Measurements from ENCODE around the gene ST3GAL5. TPM values are rescaled to one million over a fixed set of nuclear protein-coding genes. Genes with fewer than 3 reads are reported as not detected.
"Not testable (repeated sequence)": the region's sequence is repeated elsewhere in the genome, so short reads cannot be mapped to it uniquely, and the experiment has no call there.

Gene ST3GAL5
- total RNA-seq, 1 donor from 2014 or later: 76.7 TPM

DNA sequence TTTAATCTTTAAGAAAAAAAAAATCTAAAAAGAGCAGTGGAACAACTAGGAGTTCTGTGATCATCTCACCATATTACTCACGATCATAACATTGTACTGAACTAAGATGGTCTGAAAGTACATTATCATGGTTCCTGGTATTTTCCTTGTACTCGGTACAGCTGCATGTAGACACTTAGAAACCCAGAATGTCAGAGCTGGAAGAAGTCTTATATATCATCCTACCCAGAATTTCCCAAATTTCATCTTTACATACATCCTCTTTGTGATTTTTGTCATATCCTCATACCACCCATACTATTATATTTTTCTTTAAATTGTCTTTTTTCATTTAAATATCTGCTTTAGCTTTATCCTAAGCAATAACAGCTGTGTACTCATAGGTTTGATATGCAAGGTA, 12.4 kb upstream of the ST3GAL5 start:
- H3K27ac ChIP-seq: no peak overlapping the region
- H3K9me3 ChIP-seq: no peaks in the 10 kb centered on the region
- ATAC-seq (no peak), DNase-seq (no peak)
- no peaks in the 10 kb centered on the region for H3K27me3 ChIP-seq
- no peak overlapping the region for H3K4me3 ChIP-seq
- H3K36me3 ChIP-seq: no peaks in the 10 kb centered on the region
- TF ChIP-seq, protein P1, sequence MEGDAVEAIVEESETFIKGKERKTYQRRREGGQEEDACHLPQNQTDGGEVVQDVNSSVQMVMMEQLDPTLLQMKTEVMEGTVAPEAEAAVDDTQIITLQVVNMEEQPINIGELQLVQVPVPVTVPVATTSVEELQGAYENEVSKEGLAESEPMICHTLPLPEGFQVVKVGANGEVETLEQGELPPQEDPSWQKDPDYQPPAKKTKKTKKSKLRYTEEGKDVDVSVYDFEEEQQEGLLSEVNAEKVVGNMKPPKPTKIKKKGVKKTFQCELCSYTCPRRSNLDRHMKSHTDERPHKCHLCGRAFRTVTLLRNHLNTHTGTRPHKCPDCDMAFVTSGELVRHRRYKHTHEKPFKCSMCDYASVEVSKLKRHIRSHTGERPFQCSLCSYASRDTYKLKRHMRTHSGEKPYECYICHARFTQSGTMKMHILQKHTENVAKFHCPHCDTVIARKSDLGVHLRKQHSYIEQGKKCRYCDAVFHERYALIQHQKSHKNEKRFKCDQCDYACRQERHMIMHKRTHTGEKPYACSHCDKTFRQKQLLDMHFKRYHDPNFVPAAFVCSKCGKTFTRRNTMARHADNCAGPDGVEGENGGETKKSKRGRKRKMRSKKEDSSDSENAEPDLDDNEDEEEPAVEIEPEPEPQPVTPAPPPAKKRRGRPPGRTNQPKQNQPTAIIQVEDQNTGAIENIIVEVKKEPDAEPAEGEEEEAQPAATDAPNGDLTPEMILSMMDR (IDR thresholded peaks at IDR 0.05): no peak
- intact Hi-C loops (cut with DNase I): no loop called here
- H3K4me1 ChIP-seq: peaks cover 12% of the 10 kb centered on the region

DNA sequence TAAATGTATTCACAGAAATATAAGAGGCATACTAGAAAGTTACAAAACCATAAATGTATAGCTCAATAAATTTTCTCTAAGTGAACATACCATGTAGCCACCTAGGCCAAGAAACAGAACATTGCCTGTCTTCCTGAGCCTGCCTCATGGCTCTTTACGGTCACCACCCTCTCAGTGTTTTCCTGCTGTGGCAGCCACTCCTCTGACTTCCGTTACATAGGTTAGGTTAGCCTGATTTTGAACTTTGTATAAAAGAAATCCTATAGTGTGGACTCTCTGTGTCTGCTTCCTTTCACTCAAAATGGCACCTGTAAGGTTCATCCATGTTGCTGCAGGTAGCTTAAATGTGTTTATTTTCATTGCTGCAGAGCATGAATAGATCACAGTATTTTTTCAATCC, 11.6 kb upstream of the ST3GAL5 start:
- Histone ChIP-seq H3K9me3 (no peaks in the 10 kb centered on the region), H3K4me1 (peaks cover 7% of the 10 kb centered on the region)
- no peak for ATAC-seq

DNA sequence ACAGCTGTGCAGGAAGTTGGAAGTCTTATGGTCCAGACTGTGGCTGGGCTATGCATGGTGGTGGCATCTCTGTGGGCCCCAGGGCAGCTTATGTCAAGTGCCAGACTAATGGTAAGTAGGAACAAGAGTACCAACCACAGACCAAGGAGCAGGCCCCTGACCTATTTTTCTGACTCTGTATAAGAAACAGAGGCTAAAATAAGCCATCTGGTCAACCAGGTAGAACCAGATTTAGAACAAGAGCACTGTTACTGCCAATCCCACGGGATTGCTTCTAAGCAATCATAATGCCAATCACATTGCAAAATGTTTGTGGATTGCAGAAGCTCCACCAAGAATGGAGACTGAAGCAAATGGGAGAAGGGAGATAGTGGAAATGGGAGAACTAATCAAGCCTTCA, 11.1 kb upstream of the ST3GAL5 start:
- no peak overlapping the region for H3K4me3 ChIP-seq
- DNase-seq (no peak), ATAC-seq (peak; percentile 45)
- no peaks in the 10 kb centered on the region for H3K9me3 ChIP-seq
- H3K27me3 ChIP-seq: no peaks in the 10 kb centered on the region
- peaks cover 2% of the 10 kb centered on the region for H3K4me1 ChIP-seq
- H3K36me3 ChIP-seq: no peaks in the 10 kb centered on the region
- TF ChIP-seq, protein P1 (IDR thresholded peaks at IDR 0.05): no peak
- H3K27ac ChIP-seq: no peak overlapping the region
- intact Hi-C loops (cut with DNase I): no loop called here

More for the DNA sequence above, 11.6 kb upstream of the ST3GAL5 start:
- H3K27me3 ChIP-seq: no peaks in the 10 kb centered on the region
- DNase-seq: no peak
- no peaks in the 10 kb centered on the region for H3K36me3 ChIP-seq
- TF ChIP-seq, protein P1 (IDR thresholded peaks at IDR 0.05): no peak
- intact Hi-C loops (cut with DNase I): no loop called here
- no peak overlapping the region for H3K4me3 ChIP-seq
- no peak overlapping the region for H3K27ac ChIP-seq

DNA sequence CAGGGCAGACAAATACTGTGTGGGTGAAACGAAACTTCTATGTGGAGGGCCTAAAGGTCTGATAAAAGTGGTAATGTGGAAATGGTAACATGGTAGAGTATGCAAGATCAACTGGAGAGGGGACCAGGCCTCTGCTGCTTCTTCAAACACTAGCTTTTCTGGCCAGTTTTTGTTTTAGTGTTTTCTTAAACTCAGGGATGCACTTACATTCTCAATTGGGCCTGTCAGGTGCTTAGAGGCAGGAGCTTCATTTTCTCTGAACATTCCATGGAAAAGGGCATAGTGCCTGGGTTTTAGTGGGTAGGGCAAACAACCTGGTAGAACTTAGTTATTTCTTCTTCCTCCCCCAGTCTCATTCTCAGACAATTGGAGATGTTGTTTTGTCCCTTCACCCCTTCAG, 10.5 kb upstream of the ST3GAL5 start:
- intact Hi-C loops (cut with DNase I): no loop called here

GRCh38 chr2:85898881-85899280, 10.1 kb upstream of the ST3GAL5 start:
- TF ChIP-seq, protein P1 (IDR thresholded peaks at IDR 0.05): no peak
- no peak for ATAC-seq
- no peaks in the 10 kb centered on the region for H3K9me3 ChIP-seq

More for the DNA sequence above, 10.5 kb upstream of the ST3GAL5 start:
- DNase-seq (no peak), ATAC-seq (no peak)
- TF ChIP-seq, protein P1 (IDR thresholded peaks at IDR 0.05): no peak
- no peaks in the 10 kb centered on the region for H3K36me3 ChIP-seq
- no peak overlapping the region for H3K4me3 ChIP-seq
- H3K4me1 ChIP-seq: no peaks in the 10 kb centered on the region
- no peak overlapping the region for H3K27ac ChIP-seq
- no peaks in the 10 kb centered on the region for H3K27me3 ChIP-seq
- H3K9me3 ChIP-seq: no peaks in the 10 kb centered on the region

DNA sequence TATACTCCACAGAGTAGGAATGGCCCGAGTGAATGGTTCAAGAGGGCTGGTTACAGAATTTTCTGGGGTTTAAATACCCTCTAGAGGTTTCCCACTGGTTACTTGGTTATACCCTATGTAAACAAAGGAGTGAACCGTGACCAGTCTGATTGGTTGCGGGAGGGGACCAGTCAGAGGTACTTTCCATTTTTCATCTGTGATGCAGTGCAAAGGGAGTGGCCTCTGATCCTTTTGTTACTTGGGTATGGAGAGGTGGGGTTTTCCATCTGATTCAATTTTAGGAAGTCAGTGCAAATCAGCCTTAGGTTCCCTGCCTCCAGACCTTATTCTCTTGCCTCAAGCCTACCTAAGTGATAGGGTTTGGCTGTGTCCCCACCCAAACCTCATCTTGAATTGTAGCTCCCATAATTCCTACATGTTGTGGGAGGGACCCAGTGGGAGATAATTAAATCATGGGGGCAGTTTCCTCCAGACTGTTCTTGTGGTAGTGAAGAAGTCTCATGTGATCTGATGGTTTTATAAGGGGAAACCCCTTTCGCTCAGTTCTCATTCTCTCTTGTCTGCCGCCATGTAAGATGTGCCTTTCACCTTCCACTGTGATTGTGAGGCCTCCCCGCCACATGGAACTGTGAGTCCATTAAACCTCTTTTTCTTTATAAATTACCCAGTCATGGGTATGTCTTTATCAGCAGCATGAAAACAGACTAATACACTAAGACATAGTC, 5.9 kb upstream of the ST3GAL5 start:
- ATAC-seq; DNase-seq; intact Hi-C loops (cut with DNase I); H3K9me3 ChIP-seq; H3K36me3 ChIP-seq; H3K27me3 ChIP-seq; H3K27ac ChIP-seq; H3K4me3 ChIP-seq: not testable (repeated sequence)
- H3K4me1 ChIP-seq: peaks cover 25% of the 10 kb centered on the region

More at GRCh38 chr2:85898881-85899280, 10.1 kb upstream of the ST3GAL5 start:
- intact Hi-C loops (cut with DNase I): no loop called here
- DNase-seq: no peak
- no peaks in the 10 kb centered on the region for H3K27me3 ChIP-seq
- no peaks in the 10 kb centered on the region for H3K36me3 ChIP-seq
- no peak overlapping the region for H3K4me3 ChIP-seq
- no peak overlapping the region for H3K27ac ChIP-seq
- peaks cover 2% of the 10 kb centered on the region for H3K4me1 ChIP-seq

Data from upper lobe of right lung (tissue), 1 donor.